ENCODE measurements around the gene SBF2.

SBF2 gene

GRCh38 chr11:9895006-9895405, 399.0 kb downstream of the SBF2 start:
- no peaks in the 10 kb centered on the region for H3K9me3 ChIP-seq (ENCODE audit: control insufficient read depth in 2 of 2, low read length in 2 of 2)
- no peak overlapping the region for H3K9ac ChIP-seq (ENCODE audit: low read length in 2 of 2)
- H3K4me1 ChIP-seq (ENCODE audit: control insufficient read depth, insufficient read depth, low read length) = no peaks in the 10 kb centered on the region
- no peaks in the 10 kb centered on the region for H3K27me3 ChIP-seq (ENCODE audit: control insufficient read depth in 1 of 2, insufficient read depth in 2 of 2, low read length in 2 of 2)
- H3K27ac ChIP-seq (ENCODE audit: low read length) = no peak overlapping the region
- H3K4me3 ChIP-seq (ENCODE audit: low read length in 2 of 2) = no peak overlapping the region
- peaks cover 6 to 10% of the 10 kb centered on the region in 2 donors for H3K36me3 ChIP-seq (ENCODE audit: control insufficient read depth in 2 of 2, insufficient read depth in 2 of 2, low read length in 2 of 2)

DNA sequence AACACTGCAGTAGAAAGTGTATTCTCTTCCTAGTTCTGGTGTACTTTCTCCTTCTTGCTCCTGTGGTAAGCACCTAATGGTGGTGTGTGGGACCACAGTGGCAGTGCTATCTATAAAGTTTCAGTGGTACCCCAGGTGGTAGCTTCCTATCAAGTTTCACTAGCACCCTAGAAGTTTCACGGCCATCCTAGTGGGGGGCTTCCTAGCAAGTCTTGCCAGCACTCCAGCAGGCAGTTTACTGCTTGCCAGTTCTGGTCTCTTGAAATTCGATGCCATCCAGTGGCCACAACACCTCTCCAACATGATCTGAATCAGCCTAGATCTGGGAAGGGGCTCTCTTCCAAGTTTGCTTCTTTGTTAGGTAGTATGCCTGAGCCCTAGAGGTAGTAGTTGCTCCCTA, 400.5 kb downstream of the SBF2 start:
- peaks cover 6 to 10% of the 10 kb centered on the region in 2 donors for H3K36me3 ChIP-seq (ENCODE audit: control insufficient read depth in 2 of 2, insufficient read depth in 2 of 2, low read length in 2 of 2)
- H3K4me1 ChIP-seq (ENCODE audit: control insufficient read depth, insufficient read depth, low read length) = no peaks in the 10 kb centered on the region
- H3K27ac ChIP-seq (ENCODE audit: low read length) = no peak overlapping the region
- H3K27me3 ChIP-seq (ENCODE audit: control insufficient read depth in 1 of 2, insufficient read depth in 2 of 2, low read length in 2 of 2) = no peaks in the 10 kb centered on the region
- H3K9ac ChIP-seq (ENCODE audit: low read length in 2 of 2) = no peak overlapping the region
- H3K9me3 ChIP-seq (ENCODE audit: control insufficient read depth in 2 of 2, low read length in 2 of 2) = no peaks in the 10 kb centered on the region
- H3K4me3 ChIP-seq (ENCODE audit: low read length in 2 of 2) = no peak overlapping the region

GRCh38 chr11:9888938-9889337, 405.1 kb downstream of the SBF2 start:
- Histone ChIP-seq H3K9ac (ENCODE audit: low read length in 2 of 2) (no peak overlapping the region), H3K27me3 (ENCODE audit: control insufficient read depth in 1 of 2, insufficient read depth in 2 of 2, low read length in 2 of 2) (no peaks in the 10 kb centered on the region), H3K36me3 (ENCODE audit: control insufficient read depth in 2 of 2, insufficient read depth in 2 of 2, low read length in 2 of 2) (no peaks in the 10 kb centered on the region), H3K27ac (ENCODE audit: low read length) (no peak overlapping the region), H3K4me1 (ENCODE audit: control insufficient read depth, insufficient read depth, low read length) (no peaks in the 10 kb centered on the region), H3K9me3 (ENCODE audit: control insufficient read depth in 2 of 2, low read length in 2 of 2) (no peaks in the 10 kb centered on the region), H3K4me3 (ENCODE audit: low read length in 2 of 2) (no peak overlapping the region)

DNA sequence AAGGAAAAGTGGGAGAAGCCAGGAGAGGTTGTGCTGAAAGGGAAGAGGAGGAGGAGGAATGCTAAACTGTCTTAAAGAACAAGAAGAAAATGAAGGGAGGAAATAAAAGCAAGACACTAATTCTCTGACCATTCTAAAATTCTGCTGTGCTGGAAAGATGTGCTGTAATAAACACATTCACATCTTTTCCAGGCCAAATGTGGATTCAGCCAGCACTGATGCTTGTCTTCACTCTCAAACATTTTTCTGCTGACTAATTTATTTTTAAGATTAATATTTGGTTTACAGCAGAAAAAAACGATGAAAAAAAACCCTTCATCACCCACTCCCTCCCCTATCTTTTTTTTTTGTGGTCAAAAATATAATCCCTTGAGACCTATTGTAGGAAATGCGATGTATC, 406.5 kb downstream of the SBF2 start:
- Histone ChIP-seq H3K36me3 (ENCODE audit: control insufficient read depth in 2 of 2, insufficient read depth in 2 of 2, low read length in 2 of 2) (no peaks in the 10 kb centered on the region), H3K9ac (ENCODE audit: low read length in 2 of 2) (no peak overlapping the region), H3K4me3 (ENCODE audit: low read length in 2 of 2) (no peak overlapping the region), H3K27ac (ENCODE audit: low read length) (no peak overlapping the region), H3K4me1 (ENCODE audit: control insufficient read depth, insufficient read depth, low read length) (no peaks in the 10 kb centered on the region), H3K9me3 (ENCODE audit: control insufficient read depth in 2 of 2, low read length in 2 of 2) (no peaks in the 10 kb centered on the region), H3K27me3 (ENCODE audit: control insufficient read depth in 1 of 2, insufficient read depth in 2 of 2, low read length in 2 of 2) (no peaks in the 10 kb centered on the region)

- Histone ChIP-seq H3K4me3 (ENCODE audit: low read length in 2 of 2) (no peak overlapping the region), H3K36me3 (ENCODE audit: control insufficient read depth in 2 of 2, insufficient read depth in 2 of 2, low read length in 2 of 2) (no peaks in the 10 kb centered on the region), H3K4me1 (ENCODE audit: control insufficient read depth, insufficient read depth, low read length) (no peaks in the 10 kb centered on the region), H3K27me3 (ENCODE audit: control insufficient read depth in 1 of 2, insufficient read depth in 2 of 2, low read length in 2 of 2) (no peaks in the 10 kb centered on the region), H3K9ac (ENCODE audit: low read length in 2 of 2) (no peak overlapping the region), H3K9me3 (ENCODE audit: control insufficient read depth in 2 of 2, low read length in 2 of 2) (no peaks in the 10 kb centered on the region), H3K27ac (ENCODE audit: low read length) (no peak overlapping the region)
Observed at GRCh38 chr11:9886595-9886994, 407.4 kb downstream of the SBF2 start.

GRCh38 chr11:9884601-9885000, 409.4 kb downstream of the SBF2 start:
- Histone ChIP-seq H3K9me3 (ENCODE audit: control insufficient read depth in 2 of 2, low read length in 2 of 2) (no peaks in the 10 kb centered on the region), H3K27ac (ENCODE audit: low read length) (no peak overlapping the region), H3K4me1 (ENCODE audit: control insufficient read depth, insufficient read depth, low read length) (no peaks in the 10 kb centered on the region), H3K36me3 (ENCODE audit: control insufficient read depth in 2 of 2, insufficient read depth in 2 of 2, low read length in 2 of 2) (no peaks in the 10 kb centered on the region), H3K27me3 (ENCODE audit: control insufficient read depth in 1 of 2, insufficient read depth in 2 of 2, low read length in 2 of 2) (no peaks in the 10 kb centered on the region), H3K9ac (ENCODE audit: low read length in 2 of 2) (no peak overlapping the region), H3K4me3 (ENCODE audit: low read length in 2 of 2) (no peak overlapping the region)

DNA sequence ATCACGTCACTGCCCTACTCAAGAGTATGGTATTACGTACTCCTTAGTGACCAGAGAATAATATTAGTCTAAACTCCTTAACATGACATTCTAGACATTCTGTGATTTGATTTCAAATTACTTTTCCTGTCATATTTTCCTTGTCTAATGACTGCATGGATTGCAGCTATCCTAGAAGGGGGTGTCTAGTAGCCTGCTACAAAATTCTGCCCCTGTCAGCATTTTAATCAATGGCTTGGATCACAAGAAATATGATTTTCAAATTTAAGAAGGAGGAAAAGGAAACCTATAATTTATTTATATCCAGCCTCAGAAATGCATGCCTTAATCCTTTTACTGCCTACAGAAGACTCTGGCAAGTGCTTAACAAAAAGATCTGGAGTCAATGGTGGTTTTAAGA, 413.4 kb downstream of the SBF2 start:
- no peaks in the 10 kb centered on the region for H3K36me3 ChIP-seq (ENCODE audit: control insufficient read depth in 2 of 2, insufficient read depth in 2 of 2, low read length in 2 of 2)
- H3K9me3 ChIP-seq (ENCODE audit: control insufficient read depth in 2 of 2, low read length in 2 of 2) = no peaks in the 10 kb centered on the region
- no peak overlapping the region for H3K9ac ChIP-seq (ENCODE audit: low read length in 2 of 2)

GRCh38 chr11:9878936-9879335, 415.1 kb downstream of the SBF2 start:
- Histone ChIP-seq H3K27ac (ENCODE audit: low read length) (no peak overlapping the region), H3K9ac (ENCODE audit: low read length in 2 of 2) (no peak overlapping the region), H3K36me3 (ENCODE audit: control insufficient read depth in 2 of 2, insufficient read depth in 2 of 2, low read length in 2 of 2) (no peaks in the 10 kb centered on the region), H3K27me3 (ENCODE audit: control insufficient read depth in 1 of 2, insufficient read depth in 2 of 2, low read length in 2 of 2) (no peaks in the 10 kb centered on the region), H3K9me3 (ENCODE audit: control insufficient read depth in 2 of 2, low read length in 2 of 2) (no peaks in the 10 kb centered on the region), H3K4me3 (ENCODE audit: low read length in 2 of 2) (no peak overlapping the region), H3K4me1 (ENCODE audit: control insufficient read depth, insufficient read depth, low read length) (no peaks in the 10 kb centered on the region)

More for the DNA sequence above, 413.4 kb downstream of the SBF2 start:
- H3K4me1 ChIP-seq (ENCODE audit: control insufficient read depth, insufficient read depth, low read length) = no peaks in the 10 kb centered on the region
- no peaks in the 10 kb centered on the region for H3K27me3 ChIP-seq (ENCODE audit: control insufficient read depth in 1 of 2, insufficient read depth in 2 of 2, low read length in 2 of 2)
- no peak overlapping the region for H3K27ac ChIP-seq (ENCODE audit: low read length)
- H3K4me3 ChIP-seq (ENCODE audit: low read length in 2 of 2) = no peak overlapping the region

GRCh38 chr11:9876331-9876730, 417.7 kb downstream of the SBF2 start:
- Histone ChIP-seq H3K9ac (ENCODE audit: low read length in 2 of 2) (no peak overlapping the region), H3K27ac (ENCODE audit: low read length) (no peak overlapping the region), H3K27me3 (ENCODE audit: control insufficient read depth in 1 of 2, insufficient read depth in 2 of 2, low read length in 2 of 2) (no peaks in the 10 kb centered on the region), H3K4me3 (ENCODE audit: low read length in 2 of 2) (no peak overlapping the region), H3K4me1 (ENCODE audit: control insufficient read depth, insufficient read depth, low read length) (no peaks in the 10 kb centered on the region), H3K9me3 (ENCODE audit: control insufficient read depth in 2 of 2, low read length in 2 of 2) (no peaks in the 10 kb centered on the region), H3K36me3 (ENCODE audit: control insufficient read depth in 2 of 2, insufficient read depth in 2 of 2, low read length in 2 of 2) (peaks cover 0 to 2% of the 10 kb centered on the region in 2 donors)

DNA sequence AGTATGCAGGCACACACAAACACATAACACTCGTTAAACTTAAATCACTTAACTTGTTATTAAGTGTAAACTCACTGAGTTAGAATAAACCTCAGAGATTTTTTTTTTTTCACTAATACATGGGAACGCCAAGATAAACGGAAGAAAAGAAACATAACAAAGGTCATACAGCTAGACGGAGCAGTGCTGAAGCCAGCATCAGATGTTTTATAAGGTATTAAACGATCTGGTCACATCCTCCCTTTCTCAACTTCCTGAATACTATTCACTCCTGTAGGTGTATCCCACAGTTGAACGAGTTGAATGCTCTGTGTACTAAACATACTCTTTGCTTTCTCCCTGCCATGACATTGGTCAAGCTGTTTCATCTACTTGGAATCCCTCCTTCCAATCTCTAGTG, 418.2 kb downstream of the SBF2 start:
- Histone ChIP-seq H3K9ac (ENCODE audit: low read length in 2 of 2) (no peak overlapping the region), H3K27ac (ENCODE audit: low read length) (no peak overlapping the region), H3K4me3 (ENCODE audit: low read length in 2 of 2) (no peak overlapping the region), H3K27me3 (ENCODE audit: control insufficient read depth in 1 of 2, insufficient read depth in 2 of 2, low read length in 2 of 2) (no peaks in the 10 kb centered on the region), H3K36me3 (ENCODE audit: control insufficient read depth in 2 of 2, insufficient read depth in 2 of 2, low read length in 2 of 2) (peaks cover 0 to 2% of the 10 kb centered on the region in 2 donors), H3K9me3 (ENCODE audit: control insufficient read depth in 2 of 2, low read length in 2 of 2) (no peaks in the 10 kb centered on the region), H3K4me1 (ENCODE audit: control insufficient read depth, insufficient read depth, low read length) (no peaks in the 10 kb centered on the region)

DNA sequence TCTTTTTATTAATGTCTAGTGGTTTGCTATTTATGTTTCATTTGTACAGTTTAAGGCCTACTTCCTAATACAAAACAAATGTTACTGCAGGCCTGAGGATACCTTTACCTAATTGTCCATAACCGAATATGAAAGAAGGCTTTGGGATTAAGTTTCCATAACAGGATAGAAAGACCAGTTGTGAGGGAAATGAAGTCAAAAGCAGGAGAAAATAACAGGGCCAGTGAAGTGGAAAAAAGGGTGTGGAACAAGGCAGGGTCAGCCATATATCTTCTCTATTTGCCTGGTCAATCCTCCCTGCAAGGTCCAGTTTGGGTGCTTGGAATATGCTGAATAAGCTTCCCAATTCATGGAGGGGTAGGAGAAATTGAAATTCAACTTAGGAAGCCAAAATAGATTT, 418.6 kb downstream of the SBF2 start:
- no peak overlapping the region for H3K27ac ChIP-seq (ENCODE audit: low read length)
- no peaks in the 10 kb centered on the region for H3K9me3 ChIP-seq (ENCODE audit: control insufficient read depth in 2 of 2, low read length in 2 of 2)
- no peaks in the 10 kb centered on the region for H3K4me1 ChIP-seq (ENCODE audit: control insufficient read depth, insufficient read depth, low read length)
- H3K36me3 ChIP-seq (ENCODE audit: control insufficient read depth in 2 of 2, insufficient read depth in 2 of 2, low read length in 2 of 2) = peaks cover 0 to 2% of the 10 kb centered on the region in 2 donors
- no peak overlapping the region for H3K4me3 ChIP-seq (ENCODE audit: low read length in 2 of 2)
- H3K27me3 ChIP-seq (ENCODE audit: control insufficient read depth in 1 of 2, insufficient read depth in 2 of 2, low read length in 2 of 2) = no peaks in the 10 kb centered on the region
- H3K9ac ChIP-seq (ENCODE audit: low read length in 2 of 2) = no peak overlapping the region

All from stomach smooth muscle (tissue), 2 donors.